Central memory CD4-positive, alpha-beta T cell (primary cell): ENCODE measurements around the gene PTPRM.

Experiments
- DNase-seq: peaks from one replicate; pipeline ENCODE4 v3.0.0; 2022

PTPRM gene

DNA sequence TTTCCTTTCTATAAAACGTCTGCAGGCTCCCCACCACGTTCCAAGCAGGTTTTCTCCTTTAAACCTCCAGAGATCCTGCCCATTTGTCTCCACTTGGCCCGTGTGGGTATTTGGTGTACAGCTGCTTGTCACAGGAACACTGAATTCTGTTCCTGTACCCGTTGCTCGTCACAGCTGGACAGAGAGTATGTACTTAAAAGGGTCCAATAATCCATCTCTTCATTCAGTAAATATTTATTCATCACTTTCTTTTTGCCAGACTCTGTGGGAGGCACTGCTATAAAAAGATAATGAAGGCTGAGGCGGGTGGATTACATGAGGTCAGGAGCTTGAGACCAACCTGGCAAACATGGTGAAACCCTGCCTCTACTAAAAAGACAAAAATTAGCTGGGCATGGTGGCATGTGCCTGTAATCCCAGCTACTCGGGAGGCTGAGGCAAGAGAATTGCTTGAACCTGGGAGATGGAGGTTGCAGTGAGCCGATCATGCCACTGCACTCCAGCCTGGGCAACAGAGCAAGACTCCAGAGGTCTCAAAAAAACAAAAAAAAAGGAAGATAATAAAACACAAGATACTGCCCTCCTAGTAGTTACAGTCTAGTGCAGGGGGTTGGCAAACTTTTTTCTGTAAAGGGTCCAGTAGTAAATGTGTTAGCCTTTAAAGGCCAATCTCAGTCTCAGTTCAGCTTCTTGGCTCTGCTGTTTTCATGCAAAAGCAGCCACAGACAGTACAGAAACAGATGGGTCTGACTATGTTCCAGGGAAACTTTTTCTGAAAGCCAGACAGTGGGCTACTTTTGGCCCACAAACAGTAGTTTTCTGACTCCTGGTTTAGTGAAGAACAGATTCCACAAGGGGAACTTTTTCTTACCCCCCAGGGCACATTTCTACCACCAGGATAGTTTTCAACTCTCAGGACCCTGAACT is 732.2 kb downstream of the PTPRM start:
- no peak for DNase-seq

DNA sequence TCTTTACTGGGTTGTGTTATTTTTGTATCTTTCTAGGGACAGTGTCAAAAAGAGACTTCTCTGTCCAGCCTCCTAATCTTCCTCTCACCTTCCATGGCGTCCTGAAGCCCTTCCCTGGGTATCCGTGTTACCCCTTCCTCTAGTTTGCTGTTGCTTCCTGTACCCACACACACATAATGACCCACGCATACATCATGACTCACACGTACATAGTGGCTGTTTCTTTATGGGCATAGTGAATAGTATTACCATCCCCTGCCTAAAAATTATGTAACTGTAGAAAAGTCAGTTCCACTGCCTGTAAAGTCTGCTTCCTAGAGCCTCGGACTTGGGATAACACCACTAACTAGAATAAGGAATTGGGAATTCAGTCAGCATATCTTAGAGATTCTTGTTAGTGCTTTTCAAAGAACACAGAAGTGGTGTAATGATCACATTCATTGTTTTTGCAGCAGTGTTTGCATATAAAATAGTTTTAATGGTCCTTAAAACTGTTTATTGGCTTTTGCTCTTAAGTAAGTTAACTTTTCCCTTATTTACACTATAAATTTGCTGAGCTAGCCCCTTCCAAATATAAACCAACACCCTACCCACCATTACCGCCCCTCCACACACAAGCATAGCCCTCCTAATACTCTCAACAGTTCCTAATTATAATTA is 733.8 kb downstream of the PTPRM start:
- no peak for DNase-seq

DNA sequence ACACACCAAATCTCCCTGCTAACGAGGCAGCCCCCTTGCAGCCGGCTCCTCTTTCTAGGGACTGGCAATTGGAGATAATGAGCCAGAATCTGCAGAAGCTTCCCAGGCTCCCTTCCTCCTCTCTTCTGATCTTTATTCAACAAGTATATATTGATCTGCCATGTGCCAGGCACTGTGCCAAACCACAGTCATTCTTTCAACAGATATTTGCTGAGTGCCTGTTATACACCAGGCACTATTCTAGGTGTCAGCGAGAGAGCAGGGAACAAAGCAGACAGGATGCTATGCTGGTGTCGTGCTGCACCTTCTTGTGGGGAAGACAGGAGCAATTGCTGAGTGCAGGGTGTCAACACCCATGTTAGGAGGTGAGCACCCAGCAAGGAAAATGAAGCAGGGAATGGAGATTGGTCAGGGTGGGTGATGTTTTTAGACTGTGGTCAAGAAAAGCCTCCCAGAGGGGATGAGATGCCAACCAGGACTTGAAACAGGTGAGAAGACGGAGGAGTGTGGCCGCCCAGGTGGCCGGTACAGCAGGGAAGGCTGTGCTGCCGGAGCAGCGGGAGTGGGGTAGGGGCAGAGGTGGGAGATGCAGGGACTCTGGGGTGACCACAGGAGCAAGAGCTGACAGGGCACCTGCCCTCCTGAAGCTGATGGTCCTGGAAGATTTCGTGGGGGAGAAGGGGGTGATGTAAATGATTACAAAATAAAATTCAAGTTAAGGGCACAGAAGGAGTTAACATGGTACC is 734.5 kb downstream of the PTPRM start:
- DNase-seq = no peak

GRCh38 chr18:8303151-8303755 is 736.1 kb downstream of the PTPRM start:
- no peak for DNase-seq

GRCh38 chr18:8307960-8308359 is 740.8 kb downstream of the PTPRM start:
- DNase-seq = no peak

DNA sequence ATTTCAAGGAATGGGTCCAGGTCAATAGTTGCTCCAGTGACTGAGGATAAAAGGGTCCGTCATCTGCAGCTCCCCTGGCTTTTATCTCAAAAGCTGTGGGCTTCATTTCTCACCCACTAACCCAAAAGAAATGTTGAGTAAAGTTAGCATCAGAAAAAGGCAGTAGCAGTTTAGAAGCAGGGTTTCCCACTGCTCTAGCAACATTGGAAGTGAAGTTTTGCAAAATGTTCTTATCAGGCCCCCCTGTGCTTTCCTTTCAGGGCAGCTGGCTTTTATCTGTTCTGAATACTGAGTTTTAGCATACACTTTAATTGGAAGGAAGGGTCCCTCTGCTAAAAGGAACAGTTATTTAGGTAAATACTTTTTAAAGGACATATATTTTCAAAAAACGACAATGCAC is 745.9 kb downstream of the PTPRM start:
- DNase-seq = no peak

DNA sequence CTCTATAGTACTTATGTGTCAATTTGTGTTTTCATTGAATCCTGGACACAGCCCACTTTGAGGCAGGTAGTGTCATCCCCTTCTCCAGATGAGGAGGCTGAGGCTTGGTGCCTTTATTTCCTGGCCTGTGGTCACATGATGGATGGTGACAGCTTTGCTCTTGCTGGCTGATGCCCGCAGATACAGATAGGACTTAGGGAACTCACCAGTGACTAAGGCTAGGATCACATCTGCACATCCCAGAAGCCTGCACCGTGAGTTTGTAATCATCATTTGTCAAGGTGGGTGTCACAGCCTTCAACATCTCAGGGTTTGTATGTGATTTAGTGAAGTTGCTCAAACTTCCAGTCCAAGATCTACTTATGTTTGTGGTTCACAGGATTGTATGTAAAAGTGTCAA is 747.0 kb downstream of the PTPRM start:
- no peak for DNase-seq

GRCh38 chr18:8319798-8320489 is 752.8 kb downstream of the PTPRM start:
- DNase-seq = no peak

GRCh38 chr18:8322486-8322885 is 755.4 kb downstream of the PTPRM start:
- DNase-seq = no peak

DNA sequence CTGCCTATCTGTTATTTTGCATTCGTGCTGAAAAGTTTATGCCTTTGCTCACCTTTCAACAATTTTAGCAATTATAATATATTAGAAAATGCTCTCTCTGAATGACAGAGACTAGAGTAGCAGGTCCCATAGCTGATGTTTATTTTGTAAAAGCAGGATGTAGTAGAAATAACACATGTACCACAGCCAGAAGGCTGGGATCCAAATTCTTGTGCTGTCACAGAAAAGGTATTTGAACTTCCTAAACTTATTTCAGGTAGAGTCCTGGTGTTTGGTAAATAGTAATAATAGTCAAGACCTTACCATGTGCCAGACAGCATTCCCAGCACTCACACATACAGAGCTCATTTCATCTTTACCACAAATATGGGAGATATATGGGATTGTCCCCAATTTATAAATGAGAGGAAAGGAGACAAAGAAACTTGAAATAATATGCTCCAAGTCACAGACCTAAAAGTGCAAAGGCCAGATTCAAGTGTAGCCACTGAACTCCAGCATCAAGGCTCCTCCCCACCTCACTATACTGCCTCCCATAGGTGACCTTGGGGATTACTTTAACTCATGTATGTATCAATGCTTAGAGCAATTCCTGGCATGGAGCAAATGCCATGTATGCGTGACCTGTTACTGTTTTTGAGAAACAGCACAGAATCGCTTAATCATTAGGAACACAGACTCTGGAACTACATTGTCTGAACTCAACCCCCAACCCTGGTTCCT is 757.4 kb downstream of the PTPRM start:
- no peak for DNase-seq

- DNase-seq = no peak
These were observed 759.8 kb downstream of the PTPRM start for GRCh38 chr18:8326763-8327394.

DNA sequence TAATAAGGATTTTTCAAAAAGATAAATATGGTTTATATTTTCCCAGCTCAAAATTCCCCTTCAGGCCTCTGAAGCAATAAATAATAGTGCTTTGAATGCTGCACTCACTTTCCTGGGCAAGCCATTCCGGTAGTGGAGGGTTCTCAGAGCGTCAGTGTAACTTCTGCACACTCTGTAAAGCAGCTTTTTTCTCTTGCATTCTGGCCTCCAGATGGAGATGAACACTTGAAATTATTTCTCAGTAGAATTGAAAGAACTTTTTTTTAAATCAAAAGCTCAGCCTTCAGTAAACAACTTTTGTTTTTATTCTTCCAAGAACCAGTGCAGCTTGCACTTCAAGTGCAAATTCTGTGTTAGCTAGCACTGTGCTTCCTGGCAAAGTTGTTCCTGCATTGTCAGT is 761.0 kb downstream of the PTPRM start:
- DNase-seq = no peak

- DNase-seq = no peak
These were observed 762.2 kb downstream of the PTPRM start for GRCh38 chr18:8329186-8329771.

GRCh38 chr18:8330575-8330974 is 763.5 kb downstream of the PTPRM start:
- DNase-seq = no peak

DNA sequence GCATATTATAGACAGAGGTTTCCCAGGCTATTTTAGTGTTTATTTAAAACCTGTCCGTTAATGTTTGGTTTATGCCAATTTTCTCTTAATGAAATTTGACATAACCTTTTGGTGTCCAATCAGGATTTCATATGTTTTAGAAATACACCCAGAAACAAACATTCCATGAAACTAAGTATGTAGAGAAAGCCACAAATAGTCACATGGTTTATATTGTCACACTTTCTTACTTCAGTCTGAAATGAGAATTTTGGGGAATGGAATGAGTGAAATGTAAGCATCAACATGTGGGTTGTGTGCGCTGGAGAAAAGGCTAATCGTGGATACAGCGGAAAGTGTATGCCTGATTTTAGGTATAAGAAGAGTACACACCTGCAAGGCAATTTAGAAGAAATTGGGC is 765.2 kb downstream of the PTPRM start:
- DNase-seq = no peak

DNA sequence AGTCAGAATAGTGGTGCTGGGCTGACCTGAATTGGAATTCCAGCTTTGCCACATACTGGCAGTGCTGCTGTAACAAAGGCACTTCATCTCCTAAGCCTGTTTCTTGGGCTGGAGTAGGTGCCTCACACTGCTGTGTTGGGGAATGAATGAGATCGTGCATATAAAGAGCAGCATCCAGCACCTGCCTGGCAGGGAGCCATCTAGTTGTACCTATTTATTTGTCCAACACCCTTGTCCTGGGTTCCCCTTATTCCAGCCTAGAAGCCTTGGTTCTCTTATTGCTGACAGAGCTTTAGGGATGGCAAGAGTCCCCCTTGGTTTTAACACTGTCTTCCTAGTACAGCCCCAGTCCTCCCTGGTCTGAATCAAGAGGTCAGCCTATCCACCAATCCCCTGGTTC is 766.8 kb downstream of the PTPRM start:
- DNase-seq = no peak

GRCh38 chr18:8337211-8337610 is 770.1 kb downstream of the PTPRM start:
- DNase-seq = no peak

DNA sequence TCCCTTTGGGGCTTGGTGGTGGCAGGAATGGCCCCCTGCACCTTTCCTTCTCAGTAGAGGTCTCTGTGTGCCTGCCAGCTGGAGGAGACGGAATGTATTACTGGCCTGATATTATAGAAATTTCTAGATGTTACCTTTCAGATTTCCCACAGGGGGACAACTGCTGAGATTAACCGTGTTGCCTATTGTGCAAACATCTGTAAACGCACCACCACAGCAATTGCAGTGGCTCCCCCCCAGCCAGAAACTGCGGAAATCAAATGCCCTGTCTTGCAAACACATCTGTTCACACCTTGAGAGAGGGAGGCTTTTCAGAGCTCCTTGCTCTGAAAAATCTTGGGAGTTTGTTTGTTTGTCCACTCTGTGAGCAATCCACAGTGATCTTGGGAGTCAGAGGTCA is 772.1 kb downstream of the PTPRM start:
- no peak for DNase-seq

DNA sequence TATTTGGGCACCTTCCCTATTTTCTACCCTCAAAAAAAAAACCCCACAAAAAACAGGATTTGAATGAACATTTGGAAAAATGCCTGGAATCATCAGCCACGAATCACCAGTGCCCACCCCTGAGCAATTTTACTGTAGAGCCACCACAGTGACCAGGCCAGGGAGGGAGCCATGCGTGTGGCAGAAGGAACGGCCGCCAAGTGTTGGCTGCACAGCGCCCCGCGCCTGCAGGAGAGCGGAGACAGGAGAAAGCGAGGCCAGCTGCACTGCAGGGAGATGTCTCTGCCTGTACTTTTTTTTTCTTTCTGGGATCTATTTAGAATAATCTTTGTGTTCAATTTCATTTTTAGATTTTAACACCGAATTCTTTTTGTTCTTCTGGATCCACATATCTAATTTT is 772.8 kb downstream of the PTPRM start:
- DNase-seq = no peak

DNA sequence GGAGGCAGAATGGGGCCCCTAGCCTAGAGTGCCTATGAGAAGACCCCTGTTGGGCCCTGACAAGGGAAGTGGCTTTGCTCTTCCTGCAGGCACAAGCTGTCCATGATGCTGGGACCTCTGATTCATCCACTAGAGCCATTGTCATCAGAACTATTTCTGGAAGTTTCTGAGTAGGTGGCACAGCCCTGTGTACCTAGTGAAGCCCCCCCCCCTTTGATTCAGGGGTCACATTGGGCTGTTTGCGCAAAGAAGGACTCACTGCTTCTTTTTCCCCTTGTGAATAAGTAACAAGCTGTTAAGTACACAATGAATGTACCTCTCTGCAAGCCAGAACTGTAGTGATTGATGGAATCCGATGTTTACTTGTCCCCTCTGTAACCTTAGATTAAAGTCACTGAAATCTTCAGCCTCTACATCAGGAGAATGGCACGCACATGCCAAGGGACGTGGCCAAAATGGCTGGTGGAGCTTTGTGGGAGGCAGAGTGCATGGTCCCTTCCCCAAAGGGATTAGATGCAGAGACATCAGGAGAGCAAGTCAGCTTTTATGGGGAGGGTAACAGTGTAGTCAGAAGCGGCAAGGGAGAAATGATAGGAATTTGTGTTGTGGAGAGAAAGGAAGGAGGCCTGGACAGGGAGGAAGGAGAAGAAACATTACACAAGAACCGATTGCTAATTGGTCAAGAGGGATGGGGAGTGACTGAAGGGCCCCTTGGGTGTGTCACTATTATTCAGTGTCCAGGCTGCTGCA is 774.5 kb downstream of the PTPRM start:
- no peak for DNase-seq
